GM21526 (cell line): ENCODE results near the gene DSG1.
"Not testable (repeated sequence)": the region's sequence is repeated elsewhere in the genome, so short reads cannot be mapped to it uniquely, and the experiment has no call there.

ENCODE experiments used
- ATAC-seq: cut with Tn5 transposase; IDR thresholded peaks from one replicate; pipeline ENCODE4 v1.9.1; 2021; ENCODE audit warnings: moderate library complexity; ENCODE audit not compliant: unreplicated experiment, low FRiP score

The DSG1 gene

DNA sequence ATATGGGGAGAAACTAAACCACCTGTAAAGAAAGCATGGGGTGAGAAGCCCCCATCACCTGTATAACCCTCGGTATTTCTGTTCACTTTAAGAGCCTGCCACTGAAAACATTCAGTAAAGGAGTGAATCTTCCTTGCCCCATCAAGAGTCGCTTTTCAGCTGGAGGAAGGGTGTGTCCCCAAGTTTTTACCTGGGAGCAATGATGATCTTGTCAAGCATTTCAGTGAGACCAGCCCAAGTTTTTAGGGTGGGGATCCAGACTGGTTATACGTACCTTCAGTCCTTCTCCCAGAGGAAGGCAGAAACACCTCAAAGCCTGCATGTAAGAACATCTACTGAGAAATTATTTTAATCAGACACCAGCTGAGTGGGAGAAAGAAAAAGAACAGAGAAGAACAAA lies at the start of gene DSG1:
Gene DSG1, plus strand, starts transcription at position 301 of the 400 bp plus-strand sequence. CDS start 141 bp downstream, outside the sequence.
- no peak for ATAC-seq

DNA sequence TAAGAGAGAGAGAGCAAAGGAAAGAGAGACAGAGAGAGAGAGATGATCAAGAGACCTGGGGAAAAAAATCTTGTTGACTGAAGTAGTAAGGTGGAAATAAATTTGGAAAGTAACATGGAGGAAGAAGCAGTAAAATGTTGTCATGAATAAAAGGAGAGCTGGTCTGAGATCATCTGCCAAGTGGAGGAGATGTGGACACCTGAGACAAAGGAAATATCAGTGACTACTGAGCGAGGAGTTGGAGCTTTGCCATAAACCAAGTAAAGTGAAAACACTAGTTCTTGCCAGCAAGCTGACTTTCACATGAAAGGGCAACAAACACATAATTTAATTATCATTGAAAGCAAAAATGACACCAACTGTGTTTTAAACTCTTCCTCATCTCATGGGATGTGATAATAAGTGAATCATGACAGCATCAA lies 49.0 kb upstream of the DSG1 start:
- ATAC-seq, result no peak

DNA sequence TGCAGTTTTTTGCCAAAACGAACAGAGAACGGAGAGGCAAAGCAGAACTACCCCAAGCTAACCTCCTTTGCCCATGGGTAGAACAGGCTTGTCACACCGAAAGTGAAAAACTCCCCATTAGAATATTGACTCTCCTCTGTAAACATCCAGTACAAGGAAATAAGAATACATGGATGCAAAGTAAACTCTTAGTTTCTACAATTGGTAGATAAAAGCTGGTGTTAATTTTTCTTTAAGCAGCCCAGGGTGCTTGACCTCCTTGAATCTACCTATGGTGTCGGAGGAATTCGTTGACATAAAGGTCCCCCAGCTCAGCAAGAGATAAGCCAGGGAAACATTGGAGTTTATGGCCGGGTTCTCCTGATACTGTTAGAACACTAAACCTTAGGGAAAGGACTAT lies 48.4 kb upstream of the DSG1 start:
- no peak for ATAC-seq

DNA sequence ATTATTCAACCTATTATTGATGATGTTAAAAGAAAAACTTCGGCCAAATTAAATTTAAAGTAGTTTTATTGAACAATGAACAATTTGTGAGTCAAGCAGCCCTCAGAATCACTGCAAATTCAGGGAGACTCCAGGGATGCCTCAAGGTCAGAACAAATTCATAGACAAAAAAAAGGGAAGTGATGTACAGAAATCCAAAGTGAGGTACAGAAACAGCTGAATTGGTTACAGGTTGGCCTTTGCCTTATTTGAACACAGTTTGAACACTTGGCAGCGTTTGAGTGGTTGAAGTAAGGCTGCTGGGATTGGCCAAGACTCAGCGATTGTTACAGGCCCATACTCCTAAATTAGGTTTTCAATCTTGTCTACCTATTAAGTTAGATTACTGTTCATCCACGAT lies 47.4 kb upstream of the DSG1 start:
- no peak for ATAC-seq

DNA sequence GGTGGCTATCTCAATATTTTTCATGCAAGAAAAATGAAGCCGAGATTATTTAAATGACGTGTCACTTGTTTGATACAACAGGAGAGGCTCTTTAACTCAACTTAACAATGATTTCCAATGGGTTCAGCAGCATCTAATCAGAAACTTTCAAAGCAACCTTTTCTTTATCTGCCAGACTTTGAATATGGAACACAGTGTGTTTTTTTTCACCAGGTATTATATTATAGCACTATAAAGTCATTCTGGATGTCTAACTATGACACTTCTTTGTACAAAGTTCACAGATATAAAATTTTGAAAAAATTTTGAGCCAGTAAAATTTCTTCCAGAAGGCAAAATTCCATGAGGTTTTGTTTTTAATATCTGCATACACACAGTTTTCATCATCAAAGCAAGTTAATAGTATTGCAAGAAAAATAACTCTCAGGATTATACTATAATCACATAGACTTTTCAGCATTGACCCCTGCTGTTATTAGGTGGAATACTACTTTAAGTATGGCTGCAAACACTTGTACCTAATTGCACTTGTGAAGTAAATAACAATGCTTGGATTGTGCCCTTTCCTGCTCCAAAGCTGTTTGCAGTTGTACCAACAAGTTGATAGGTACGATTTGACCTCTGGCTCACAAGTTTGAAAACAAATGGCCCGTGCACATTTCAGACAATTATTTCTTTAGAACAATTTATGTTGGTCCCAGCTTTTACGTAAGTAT lies 44.0 kb upstream of the DSG1 start:
- ATAC-seq, result no peak

DNA sequence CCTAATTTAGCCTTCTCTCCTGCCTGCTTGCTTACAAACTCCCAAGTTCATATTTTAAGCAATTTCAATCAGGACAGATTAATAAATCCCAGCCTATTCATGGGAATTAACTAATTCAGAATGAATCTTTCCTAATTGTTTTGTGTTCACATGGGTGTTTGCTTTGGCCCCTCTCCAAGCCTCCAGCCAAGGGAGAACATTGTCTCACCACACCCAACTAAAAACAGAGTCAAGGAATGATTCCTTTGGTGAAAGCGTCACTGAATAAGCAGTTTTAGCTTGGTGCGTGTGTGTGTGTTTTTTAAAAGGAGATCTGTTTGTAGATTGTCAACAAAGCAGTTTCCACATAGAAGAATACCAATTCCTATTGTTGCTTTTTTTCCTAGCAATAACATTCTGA lies 43.0 kb upstream of the DSG1 start:
- ATAC-seq, result no peak

DNA sequence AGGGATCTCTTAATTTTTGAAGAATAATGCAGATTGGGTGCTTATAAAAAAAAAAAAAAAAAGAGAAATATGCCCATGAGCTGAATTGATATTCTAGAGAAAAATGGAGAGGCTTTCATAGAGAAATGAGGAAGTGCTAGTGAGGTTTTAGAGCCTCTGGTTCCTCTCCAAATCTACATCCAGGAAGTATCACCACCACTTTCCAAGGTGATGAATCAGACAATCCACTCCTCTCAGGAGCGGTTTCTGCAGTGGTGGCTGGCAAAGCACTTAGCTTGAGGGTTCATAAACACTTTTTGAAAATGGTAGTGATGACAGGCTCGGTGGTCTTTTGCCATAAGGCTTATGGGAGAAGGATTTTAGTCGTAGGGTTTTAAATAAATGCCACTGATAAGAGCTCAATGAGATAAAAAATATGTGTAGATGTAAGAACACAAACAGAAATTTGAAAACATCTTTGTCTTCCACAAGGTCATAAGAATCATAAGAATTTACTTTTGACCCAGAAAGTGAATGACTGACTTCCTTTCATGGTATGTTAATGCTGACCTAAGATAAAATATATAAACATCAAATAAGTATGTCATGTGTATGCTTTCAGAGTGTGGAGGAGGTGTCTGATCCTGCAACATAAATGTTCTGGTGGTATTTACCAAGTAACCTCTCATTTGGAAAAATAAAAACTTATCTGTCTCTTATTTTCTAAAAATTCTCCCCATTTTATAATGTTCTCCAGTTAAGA lies 42.1 kb upstream of the DSG1 start:
- no peak for ATAC-seq

DNA sequence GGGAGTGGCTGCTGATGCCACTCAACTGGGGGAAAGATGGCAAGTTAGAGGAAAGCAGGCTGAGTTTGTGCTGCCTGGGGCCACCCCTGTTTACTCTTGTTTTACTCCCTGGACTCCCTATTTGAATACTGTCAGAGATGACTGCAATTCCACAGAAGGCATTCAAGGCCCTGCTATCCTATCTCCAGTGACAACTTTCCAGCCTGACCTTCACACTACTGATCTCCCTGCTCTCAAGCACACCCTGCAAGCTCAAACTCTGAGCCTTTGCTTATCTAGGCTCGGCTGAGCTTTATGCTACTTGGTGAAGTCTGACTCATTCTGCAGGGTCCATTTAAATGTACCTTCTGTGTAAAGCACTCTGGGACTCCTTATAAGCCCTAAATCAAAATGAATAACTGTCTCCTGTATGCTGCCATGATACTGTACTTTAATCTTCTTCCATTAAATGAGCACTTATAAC lies 39.3 kb upstream of the DSG1 start:
- ATAC-seq, result no peak

DNA sequence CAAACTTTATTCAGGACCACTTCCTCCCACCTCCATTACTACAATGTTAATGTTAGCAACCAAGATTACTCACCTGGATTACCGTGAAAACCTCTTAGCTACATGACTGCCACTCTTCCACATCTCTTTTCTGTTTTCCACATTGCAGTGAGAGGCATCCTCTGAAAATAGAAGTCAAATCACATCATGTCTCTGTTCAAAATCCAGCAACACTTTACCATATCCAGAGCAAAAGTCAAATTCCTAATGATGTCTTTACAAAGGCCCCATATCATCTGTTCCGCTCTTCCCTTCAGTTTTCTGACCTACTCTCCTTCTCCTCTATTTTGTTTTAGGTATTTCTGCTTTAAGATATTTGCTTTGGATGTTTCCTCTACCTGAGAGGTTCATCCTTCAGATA lies 37.5 kb upstream of the DSG1 start:
- no peak for ATAC-seq

DNA sequence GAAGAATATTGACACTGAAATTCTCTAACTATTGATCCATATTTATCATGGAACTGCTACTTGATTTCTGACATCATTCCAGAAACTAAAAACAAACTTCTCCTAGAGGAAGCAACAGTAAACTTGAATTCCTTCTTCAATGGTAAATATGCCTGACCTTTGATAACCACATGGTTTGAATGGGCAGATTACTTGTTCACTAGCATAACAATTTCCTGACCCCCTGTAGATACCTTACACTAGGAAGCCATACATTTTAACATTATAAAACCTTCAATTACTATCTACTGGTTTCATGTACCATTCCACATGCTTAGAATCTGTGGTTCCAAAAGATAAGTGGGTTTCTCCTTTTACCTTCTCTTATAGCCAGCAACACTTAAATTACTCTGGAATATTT lies 36.5 kb upstream of the DSG1 start:
- ATAC-seq, result no peak

DNA sequence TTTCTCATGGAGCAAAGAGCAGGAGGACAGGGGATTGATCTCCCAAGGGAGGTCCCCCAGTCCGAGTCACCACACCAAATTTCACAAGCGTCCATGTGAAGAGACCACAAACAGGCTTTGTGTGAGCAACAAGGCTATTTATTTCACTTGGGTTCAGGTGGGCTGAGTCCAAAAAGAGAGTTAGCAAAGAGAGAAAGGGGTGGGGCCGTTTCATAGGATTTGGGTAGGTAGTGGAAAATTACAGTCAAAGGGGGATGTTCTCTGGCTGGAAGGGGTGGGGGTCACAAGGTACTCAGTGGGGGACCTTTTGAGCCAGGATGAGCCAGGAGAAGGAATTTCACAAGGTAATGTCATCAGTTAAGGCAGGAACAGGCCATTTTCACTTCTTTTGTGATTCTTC lies 28.5 kb upstream of the DSG1 start:
- ATAC-seq, result not testable (repeated sequence)

DNA sequence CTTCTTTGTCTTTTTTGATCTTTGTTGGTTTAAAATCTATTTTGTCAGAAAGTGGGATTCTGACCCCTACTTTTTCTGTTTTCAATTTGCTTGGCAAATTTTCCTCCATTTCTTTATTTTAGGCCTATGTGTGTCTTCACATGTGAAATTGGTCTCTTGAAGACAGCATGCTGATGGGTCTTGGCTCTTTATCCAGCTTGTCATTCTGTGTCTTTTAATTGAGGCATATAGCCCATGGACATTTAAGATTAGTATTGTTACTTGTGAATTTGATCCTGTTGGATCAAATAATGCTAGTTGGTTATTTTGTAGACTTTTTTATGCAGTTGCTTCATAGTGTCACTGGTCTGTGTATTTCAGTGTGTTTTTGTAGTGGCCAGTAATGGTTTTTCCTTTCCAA lies 26.3 kb upstream of the DSG1 start:
- no peak for ATAC-seq

DNA sequence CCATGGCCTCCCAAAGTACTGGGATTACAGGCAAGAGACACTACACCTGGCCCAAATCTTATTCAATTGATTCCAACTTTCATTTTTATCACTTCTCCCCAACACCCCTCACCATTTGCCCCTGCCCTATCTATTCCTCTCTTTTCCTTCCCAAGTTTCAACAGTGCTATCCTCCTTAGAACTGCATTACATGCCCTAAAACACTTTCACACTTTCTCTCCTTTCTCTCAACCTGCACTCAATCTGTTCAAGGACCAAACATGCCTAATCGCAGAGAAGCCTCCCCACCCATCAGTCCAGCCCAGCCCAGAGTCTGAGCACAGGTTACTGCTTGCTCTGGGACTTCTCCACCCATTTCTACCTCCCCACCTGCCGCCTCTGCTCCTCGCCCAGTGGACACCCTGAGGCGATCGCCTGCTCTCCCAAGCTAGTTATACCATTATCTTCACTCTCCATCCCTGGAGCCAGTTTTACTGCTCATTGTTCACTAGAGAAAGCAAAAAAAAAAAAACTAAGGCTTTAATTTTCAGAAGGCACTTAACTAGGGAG lies 23.7 kb upstream of the DSG1 start:
- ATAC-seq, result no peak

DNA sequence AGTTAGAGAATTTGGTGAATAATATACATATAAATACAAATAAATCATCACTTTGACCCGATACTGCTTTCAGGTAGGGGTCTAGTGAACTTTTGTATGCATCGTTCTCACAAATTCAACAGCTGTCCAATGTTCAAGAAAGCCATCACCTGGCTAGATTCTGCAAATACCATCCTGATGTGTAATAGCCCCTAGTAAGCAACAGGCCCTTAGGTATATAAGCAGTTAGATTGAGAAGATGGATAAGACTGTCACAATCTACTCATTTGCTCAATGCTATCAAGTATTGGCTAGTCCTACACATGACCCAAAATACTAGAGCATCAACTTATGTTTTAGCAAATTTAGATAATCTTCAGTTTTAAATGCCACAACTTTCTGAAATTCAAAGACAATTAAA lies 20.7 kb upstream of the DSG1 start:
- ATAC-seq, result no peak

DNA sequence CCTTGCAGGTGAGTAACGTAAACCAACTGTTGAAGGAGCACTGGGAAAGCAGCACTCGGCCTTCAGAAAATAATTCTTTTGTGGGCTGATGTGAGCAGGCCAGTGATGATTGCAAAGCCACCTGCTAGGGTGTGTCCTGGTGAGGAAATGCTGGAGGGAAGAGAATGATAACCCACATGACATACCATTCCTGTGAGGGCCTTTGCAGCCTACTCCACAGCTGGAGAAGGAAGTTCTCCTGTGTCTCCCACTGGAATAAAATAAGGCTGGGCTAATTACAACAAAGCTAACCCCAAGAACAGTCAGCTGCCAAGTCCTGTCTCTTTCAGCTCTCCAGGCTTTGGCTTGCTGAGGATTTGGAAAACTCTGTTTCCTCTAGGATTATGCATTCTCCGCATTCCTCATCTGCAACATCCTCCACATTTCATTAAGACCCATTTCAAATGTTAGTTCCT lies 16.7 kb upstream of the DSG1 start:
- ATAC-seq, result no peak

DNA sequence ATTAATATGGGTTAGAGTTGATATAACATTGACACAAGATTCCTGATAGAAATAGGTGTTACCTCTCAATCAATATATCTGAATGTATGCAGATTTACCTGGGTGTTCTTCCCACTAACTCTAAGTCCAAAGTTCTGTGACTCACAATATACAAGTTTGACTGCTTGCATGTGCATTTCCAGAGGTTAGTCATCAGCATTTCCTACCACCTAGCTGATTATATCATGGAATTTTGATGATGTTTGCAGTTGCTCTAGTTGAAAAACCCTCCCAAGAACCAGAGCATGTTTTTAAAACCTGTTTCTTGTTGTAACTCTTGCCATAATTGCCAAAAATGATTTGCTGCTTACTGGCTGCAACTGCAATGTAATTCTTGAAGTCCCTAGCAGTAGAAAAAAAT lies 15.0 kb upstream of the DSG1 start:
- no peak for ATAC-seq

DNA sequence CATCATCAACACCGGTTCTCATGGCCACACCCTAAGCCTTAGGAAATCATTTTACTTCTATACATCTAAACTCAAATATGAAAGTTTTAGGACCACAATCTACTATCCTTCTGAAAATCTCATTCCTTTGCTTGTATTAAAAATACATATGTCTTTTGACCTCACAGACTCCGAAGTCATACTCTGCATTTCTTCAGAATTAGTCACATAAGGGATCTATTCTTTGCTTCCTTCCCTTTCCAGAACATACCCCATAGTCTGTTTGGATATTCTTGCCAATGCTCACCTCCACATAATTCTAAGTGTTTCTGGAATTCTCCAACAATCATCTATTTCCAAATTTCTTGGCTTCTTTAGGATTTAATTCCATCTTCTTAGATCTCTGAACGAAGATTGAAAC lies 14.2 kb upstream of the DSG1 start:
- ATAC-seq, result no peak

DNA sequence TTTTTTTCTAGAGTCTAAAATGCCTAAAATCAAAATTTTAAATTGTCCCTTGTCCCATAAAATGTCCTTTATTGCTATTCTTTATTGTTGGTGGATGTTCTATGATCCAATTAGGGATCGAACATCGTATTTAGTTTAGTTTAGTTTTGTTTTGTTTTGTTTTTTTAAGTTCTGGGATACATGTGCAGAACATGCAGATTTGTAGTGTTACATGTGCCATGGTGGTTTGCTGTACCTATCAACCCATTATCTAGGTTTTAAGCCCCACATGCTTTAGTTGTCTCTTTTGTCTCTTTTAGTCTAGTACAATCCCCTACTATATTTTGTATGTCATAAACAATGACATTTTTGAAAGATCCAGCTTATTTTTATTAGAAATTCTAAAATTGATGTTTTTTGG lies 8.8 kb upstream of the DSG1 start:
- ATAC-seq, result no peak

DNA sequence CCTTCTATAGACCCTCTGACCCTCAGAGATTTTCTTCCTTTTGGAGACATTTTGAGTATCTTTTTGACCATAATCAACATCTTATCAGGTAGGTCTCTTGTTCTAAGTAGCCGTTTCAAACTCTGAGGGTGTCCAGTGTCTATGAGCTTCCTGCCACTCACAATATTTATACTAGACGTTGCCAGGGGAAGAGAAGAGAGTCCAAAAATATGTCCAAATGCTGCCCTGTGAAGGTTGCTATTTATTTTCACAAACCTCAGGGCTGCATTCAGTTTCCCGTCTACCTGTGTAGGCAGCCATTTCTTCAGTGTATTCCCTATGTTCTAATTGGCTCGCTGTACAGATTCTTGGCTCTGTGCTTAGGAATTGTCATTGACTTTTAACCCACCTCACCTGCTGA lies 986 bp upstream of the DSG1 start:
- ATAC-seq, result no peak

DNA sequence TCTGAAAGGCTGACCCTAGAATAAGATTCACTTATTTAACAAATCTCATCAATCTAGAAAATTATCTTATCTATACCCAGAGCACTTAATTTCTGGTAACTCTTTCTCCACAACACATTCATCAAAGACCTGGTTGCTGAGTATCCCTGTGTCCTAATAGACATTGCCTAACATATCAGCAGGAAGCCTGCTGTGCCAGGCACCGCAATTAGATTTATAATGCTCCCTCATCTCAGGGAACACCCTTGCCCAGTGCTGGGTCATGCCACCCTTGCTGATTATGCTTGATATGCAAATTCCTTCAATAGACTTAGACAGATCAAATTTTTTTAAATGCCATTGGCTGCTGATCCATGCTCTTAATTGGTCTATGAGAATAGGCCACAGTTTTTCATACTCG lies 3.8 kb downstream of the DSG1 start:
- no peak for ATAC-seq

DNA sequence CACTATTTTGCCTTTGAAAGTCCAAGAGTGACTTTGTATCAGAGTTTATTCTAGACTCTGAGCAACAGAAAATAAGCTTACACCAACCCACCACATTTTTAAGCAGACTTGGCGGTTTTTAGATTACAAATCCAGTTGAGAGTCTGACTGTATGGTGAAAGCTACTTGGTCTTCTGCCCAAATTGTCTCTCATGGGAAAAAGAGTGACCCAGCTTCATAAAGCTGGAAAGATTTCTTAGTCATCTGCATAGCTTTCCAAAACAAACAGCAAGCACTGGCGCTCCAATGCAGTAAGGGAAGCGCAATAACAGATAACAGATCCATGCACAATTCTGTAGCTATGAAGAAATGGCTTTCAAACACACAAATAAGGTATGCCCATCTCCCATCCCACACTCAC lies 7.1 kb downstream of the DSG1 start:
- no peak for ATAC-seq
